GM23338 (cell line): ENCODE data around the gene HDAC1. TPM values are rescaled to one million over a fixed set of nuclear protein-coding genes. Genes with fewer than 3 reads are reported as not detected.

Source experiments
- CREB1 ChIP-seq: fragments of 250-450 bp; sonication (Bioruptor Pico); IDR thresholded peaks from 2 replicates; pipeline ENCODE4 v1.5.0; 2020; ENCODE audit warnings: low read depth, mild to moderate bottlenecking, moderate library complexity
- ETS1 ChIP-seq: IDR thresholded peaks from 2 replicates; pipeline ENCODE4 v1.6.1; 2016; ENCODE audit warnings: antibody characterized with exemption
- EZH2 ChIP-seq: fragments of 200-600 bp; sonication (generic); IDR thresholded peaks from one replicate; pipeline ENCODE4 v1.8.0; 2017; ENCODE audit warnings: antibody characterized with exemption, mild to moderate bottlenecking, low read depth; ENCODE audit not compliant: unreplicated experiment
- EZH2phosphoT487 ChIP-seq: fragments of 200-600 bp; sonication (generic); IDR thresholded peaks from one replicate; pipeline ENCODE4 v1.8.1; 2018; ENCODE audit warnings: antibody characterized with exemption; ENCODE audit not compliant: unreplicated experiment
- REST ChIP-seq: IDR thresholded peaks from one replicate; pipeline ENCODE4 v1.6.1; 2018; ENCODE audit warnings: antibody characterized with exemption; ENCODE audit not compliant: unreplicated experiment
- polyA plus RNA-seq: library from polyadenylated mRNA; unstranded; fragments of >200 nt; fragmentation: Nextera tagmentation; extraction: Ambion mirVana; gene quantifications from 2 replicates; pipeline ENCODE4 v1.2.1, GENCODE V29; 2016
- small RNA-seq: library from RNA; depleted of rRNA; stranded (forward); fragments of <200 nt; gene quantifications from one replicate; pipeline ENCODE3, GENCODE V24; 2014; ENCODE audit warnings: low replicate concordance
- total RNA-seq: library from RNA; depleted of rRNA; stranded (reverse); fragments of >200 nt; shearing (Covaris generic); gene quantifications from 2 replicates; pipeline ENCODE4 v1.2.3, GENCODE V29; 2014; rRNA removed

Gene HDAC1
- total and polyA plus RNA-seq, 2 experiments from 2014 or later, result 82.6 to 104 TPM

GRCh38 chr1:32380057-32380456, 88.2 kb downstream of the HDAC1 start (continued):
- TF ChIP-seq ETS1, result no peak
- TF ChIP-seq REST, result no peak
- no peak for TF ChIP-seq CREB1 (CRISPR knock-in tag)
- no peak for TF ChIP-seq EZH2
- no peak for TF ChIP-seq EZH2phosphoT487

Small RNAs within 50 kb of the gene (small RNA-seq; reads per million reads assigned to genes)
- gene RF00017, result not detected
- not detected for gene RF00019

Other genes starting within 250 kb of the HDAC1 start
- gene TMEM39B, start 219.1 kb upstream of the HDAC1 start, total RNA-seq, result 9.7 and 10.1 TPM in 2 replicates
- gene TMEM39B, start 219.1 kb upstream of the HDAC1 start, polyA plus RNA-seq, result 17.8 and 18.3 TPM in 2 replicates
- gene KPNA6, start 184.0 kb upstream of the HDAC1 start, total RNA-seq, result 69.7 and 72.2 TPM in 2 replicates
- 27.5 and 28.6 TPM in 2 replicates for gene KPNA6, start 184.0 kb upstream of the HDAC1 start, polyA plus RNA-seq
- gene TXLNA, start 112.4 kb upstream of the HDAC1 start, total RNA-seq, result 45.2 and 52.1 TPM in 2 replicates
- gene TXLNA, start 112.4 kb upstream of the HDAC1 start, polyA plus RNA-seq, result 13.2 and 15.2 TPM in 2 replicates
- gene CCDC28B, start 91.5 kb upstream of the HDAC1 start, total RNA-seq, result 8.6 and 8.7 TPM in 2 replicates
- 35.2 and 39.7 TPM in 2 replicates for gene CCDC28B, start 91.5 kb upstream of the HDAC1 start, polyA plus RNA-seq
- gene IQCC, start 86.4 kb upstream of the HDAC1 start, total RNA-seq, result 3.5 and 3.8 TPM in 2 replicates
- 1.7 and 2.5 TPM in 2 replicates for gene IQCC, start 86.4 kb upstream of the HDAC1 start, polyA plus RNA-seq
- gene DCDC2B, start 83.0 kb upstream of the HDAC1 start, total RNA-seq, result not detected in 2 replicates
- gene DCDC2B, start 83.0 kb upstream of the HDAC1 start, polyA plus RNA-seq, result 0.21 and 0.42 TPM in 2 replicates
- 4.7 and 7.7 TPM in 2 replicates for gene TMEM234, start 69.7 kb upstream of the HDAC1 start, total RNA-seq
- gene TMEM234, start 69.7 kb upstream of the HDAC1 start, polyA plus RNA-seq, result 8.1 and 8.2 TPM in 2 replicates
- gene EIF3I, start 69.7 kb upstream of the HDAC1 start, total RNA-seq, result 249 and 274 TPM in 2 replicates
- 224 and 228 TPM in 2 replicates for gene EIF3I, start 69.7 kb upstream of the HDAC1 start, polyA plus RNA-seq
- gene FAM167B, start 44.9 kb upstream of the HDAC1 start, total RNA-seq, result 0.31 TPM in 1 of 2 replicates, not detected in the other
- 2.2 TPM in 2 replicates for gene FAM167B, start 44.9 kb upstream of the HDAC1 start, polyA plus RNA-seq
- 69.4 and 86.6 TPM in 2 replicates for gene LCK, start 40.8 kb upstream of the HDAC1 start, total RNA-seq
- 33.2 and 37.5 TPM in 2 replicates for gene LCK, start 40.8 kb upstream of the HDAC1 start, polyA plus RNA-seq
- gene MARCKSL1, start 44.1 kb downstream of the HDAC1 start, total RNA-seq, result 266 and 329 TPM in 2 replicates
- gene MARCKSL1, start 44.1 kb downstream of the HDAC1 start, polyA plus RNA-seq, result 553 and 576 TPM in 2 replicates
- gene FAM229A, start 70.4 kb downstream of the HDAC1 start, total RNA-seq, result 0.27 and 4.2 TPM in 2 replicates
- gene FAM229A, start 70.4 kb downstream of the HDAC1 start, polyA plus RNA-seq, result 2.1 and 3.6 TPM in 2 replicates
- not detected in 2 replicates for gene TSSK3, start 70.5 kb downstream of the HDAC1 start, total RNA-seq
- 0.54 TPM in 1 of 2 replicates, not detected in the other for gene TSSK3, start 70.5 kb downstream of the HDAC1 start, polyA plus RNA-seq
- 50.7 and 55.8 TPM in 2 replicates for gene BSDC1, start 102.4 kb downstream of the HDAC1 start, total RNA-seq
- gene BSDC1, start 102.4 kb downstream of the HDAC1 start, polyA plus RNA-seq, result 22.7 and 24.9 TPM in 2 replicates
- 3.8 and 4.2 TPM in 2 replicates for gene ZBTB8B, start 173.0 kb downstream of the HDAC1 start, total RNA-seq
- gene ZBTB8B, start 173.0 kb downstream of the HDAC1 start, polyA plus RNA-seq, result 0.95 and 1.1 TPM in 2 replicates
- gene ZBTB8A, start 247.3 kb downstream of the HDAC1 start, total RNA-seq, result 6.1 and 8.7 TPM in 2 replicates
- 8.4 and 8.7 TPM in 2 replicates for gene ZBTB8A, start 247.3 kb downstream of the HDAC1 start, polyA plus RNA-seq